ENCODE data around the gene MRTFA. TPM values are rescaled to one million over a fixed set of nuclear protein-coding genes. Genes with fewer than 3 reads are reported as not detected.

Gene MRTFA
- total RNA-seq, 1 donor from 2014 or later = 24.9 TPM

DNA sequence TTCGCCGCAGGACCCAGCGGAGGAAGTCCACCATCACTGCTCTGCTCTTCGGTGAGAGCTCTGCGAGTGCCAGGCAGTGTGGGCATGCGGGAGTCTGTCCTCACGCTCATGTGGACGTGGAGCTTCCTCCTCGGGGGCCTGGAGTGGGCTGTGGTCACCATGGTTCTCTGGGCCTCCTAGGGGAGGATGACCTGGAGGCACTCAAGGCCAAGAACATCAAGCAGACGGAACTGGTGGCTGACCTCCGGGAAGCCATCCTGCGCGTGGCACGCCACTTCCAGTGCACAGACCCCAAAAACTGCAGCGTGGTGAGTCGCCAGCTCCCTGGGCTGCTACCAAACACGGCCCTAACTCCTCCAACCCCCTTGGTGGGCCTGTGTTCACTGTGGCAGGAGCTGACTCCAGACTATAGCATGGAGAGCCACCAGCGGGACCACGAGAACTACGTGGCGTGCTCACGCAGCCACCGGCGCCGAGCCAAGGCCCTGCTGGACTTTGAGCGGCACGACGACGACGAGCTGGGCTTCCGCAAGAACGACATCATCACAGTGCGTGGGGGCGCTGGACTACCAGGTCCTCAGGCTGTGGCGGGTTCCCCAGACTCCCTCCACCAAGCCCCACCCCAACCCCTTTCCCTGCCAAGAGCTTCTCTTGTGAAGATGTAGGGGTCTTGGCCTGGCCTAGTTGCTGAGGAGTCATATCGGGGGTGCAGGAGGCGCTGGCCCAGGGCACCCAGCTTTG is 229.3 kb downstream of the MRTFA start:
- FAIRE-seq (no peak), DNase-seq (ENCODE audit: low spot score in 2 of 2) (no peak)

DNA sequence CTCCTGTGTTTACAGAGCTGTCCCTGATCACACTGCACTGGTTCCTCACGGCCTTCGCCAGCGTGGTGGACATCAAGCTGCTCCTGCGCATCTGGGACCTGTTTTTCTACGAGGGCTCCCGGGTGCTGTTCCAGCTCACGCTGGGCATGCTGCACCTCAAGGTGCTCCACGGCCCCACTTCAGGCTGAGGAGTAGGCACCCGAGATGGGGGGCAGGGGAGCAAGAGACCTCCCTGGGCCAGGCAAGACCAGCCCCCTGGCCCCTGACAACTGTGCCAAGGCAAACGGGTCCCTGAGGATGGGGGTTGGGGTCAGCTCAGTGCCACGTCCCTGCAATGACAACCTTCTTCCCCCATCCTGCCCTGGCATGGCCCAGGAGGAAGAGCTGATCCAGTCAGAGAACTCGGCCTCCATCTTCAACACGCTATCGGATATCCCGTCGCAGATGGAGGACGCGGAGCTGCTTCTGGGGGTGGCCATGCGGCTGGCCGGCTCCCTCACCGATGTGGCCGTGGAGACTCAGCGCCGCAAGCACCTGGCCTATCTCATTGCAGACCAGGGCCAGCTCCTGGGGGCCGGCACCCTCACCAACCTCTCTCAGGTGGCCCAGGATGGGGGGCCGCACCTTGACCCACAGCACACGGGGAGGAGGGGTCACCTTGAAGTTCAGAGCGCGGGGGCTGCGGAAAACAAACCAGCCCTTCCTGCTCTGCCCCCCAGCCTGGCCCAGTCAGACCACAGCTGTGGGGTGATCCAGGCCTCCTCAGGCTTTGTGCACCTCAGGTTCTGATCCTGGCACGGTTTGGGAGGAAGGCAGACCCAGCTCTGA is 230.2 kb downstream of the MRTFA start:
- FAIRE-seq (no peak), DNase-seq (ENCODE audit: low spot score in 2 of 2) (no peak)

DNA sequence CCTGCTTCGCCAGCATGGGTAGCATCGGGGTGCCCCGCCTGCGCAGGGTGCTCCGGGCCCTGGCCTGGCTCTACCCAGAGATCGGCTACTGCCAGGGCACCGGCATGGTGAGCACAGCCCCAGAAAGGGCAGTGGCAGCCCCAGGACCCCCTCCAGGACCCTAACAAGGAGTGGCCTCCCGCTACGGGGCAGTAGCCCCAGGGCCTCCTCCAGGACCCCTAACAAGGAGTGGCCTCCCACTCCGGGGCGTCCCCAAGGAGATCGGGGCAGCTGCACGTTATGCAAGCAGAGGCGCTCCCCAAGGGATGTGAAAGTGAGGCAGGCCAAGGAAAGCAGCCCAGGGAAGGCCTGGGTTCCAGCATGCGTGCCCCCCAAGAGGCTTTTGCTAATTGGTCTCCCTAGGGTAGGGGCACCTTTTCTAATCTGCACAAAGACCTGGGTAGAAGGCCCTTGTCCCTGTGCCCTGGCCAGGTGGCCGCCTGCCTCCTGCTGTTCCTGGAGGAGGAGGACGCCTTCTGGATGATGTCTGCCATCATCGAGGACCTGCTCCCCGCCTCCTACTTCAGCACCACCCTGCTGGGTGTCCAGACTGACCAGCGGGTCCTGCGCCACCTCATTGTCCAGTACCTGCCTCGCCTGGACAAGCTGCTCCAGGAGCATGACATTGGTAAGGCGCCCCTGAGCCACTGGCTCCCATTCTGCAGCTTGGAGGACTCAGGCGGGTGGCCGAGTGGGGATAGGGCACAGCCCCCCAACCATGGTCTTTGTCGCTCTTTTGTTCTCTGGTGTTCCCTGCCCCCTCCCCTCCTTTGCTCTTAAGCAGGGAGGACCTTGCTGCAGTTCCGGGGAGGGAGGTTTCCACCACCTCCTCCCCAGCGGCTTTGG is 231.1 kb downstream of the MRTFA start:
- no peak for DNase-seq (ENCODE audit: low spot score in 2 of 2)
- FAIRE-seq = no peak

DNA sequence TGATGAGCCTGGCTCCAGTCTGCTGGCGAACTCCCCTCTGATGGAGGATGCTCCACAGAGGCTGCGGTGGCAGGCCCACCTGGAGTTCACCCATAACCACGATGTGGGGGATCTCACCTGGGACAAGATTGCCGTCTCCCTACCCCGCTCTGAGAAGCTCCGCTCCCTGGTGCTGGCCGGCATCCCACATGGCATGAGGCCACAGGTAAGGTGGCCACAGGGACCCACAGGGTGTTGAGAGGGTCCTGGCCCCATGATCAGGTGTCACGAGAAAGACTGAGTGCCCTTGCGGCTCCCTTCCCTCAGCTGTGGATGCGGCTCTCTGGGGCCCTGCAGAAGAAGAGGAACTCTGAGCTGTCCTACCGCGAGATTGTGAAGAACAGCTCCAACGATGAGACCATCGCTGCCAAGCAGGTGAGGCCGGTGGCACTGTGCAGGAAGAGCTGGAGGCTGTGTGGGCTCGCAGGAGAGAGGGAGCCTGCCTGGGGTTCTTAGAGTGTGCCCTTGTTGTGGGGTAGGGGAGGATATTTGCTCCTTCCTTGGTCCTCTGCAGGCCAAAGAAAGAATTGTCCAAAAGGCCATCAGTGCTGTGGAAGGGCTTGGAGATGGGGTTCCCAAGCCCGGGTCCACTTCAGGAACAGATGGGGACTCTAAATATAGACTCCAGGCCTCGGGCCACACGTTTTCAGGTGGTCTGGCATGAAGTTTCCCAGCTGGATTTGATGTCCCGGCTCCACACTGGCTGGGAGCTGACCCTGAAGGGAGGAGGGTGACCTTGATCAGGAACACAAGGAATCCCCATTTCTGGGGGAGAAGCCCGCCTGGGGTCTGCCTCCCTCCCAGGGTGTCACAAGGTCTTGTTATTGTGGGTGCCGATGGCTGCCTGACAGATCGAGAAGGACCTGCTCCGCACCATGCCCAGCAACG is 232.0 kb downstream of the MRTFA start:
- no peak for DNase-seq (ENCODE audit: low spot score in 2 of 2)
- FAIRE-seq = no peak

DNA sequence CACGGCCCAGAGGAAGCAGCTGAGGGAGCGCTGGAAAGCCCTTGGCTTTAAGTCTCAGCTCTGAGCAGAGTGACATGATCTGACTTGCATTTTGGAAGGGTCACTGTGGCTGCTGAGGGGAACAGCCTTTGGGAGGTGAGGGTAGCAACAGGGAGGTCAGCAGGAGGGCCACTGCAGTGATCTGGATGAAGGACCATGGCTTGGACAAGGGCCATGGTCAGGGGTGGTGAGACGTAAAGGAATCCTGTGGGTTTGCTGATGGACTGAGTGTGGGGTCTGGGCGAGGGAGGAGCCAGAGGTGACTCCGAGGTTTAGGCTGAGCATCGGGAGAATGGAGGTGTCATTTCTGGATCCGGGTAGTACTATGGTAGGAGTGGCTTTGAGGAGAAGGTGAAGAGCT is 232.9 kb downstream of the MRTFA start:
- DNase-seq (ENCODE audit: low spot score in 2 of 2) = no peak
- FAIRE-seq = no peak

DNA sequence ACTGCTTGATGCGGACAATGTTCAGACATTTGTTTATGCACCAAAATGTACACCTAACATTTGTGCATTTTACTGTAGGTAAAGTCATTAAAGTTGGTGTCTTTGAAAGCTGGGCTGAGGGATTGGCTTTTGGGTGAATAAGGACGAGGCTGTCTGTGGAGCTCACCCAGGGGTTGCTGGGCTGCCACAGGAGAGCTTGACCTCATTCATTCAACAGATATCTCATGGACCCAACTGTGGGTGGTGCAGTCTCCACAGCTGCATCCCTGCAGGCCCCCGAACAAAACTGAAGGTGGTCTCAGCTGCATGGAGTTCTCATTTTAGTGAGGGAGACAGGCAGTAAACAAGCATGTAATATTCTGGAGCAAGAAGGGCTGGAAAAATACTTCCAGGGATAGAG is 233.4 kb downstream of the MRTFA start:
- no peak for DNase-seq (ENCODE audit: low spot score in 2 of 2)
- no peak for FAIRE-seq

DNA sequence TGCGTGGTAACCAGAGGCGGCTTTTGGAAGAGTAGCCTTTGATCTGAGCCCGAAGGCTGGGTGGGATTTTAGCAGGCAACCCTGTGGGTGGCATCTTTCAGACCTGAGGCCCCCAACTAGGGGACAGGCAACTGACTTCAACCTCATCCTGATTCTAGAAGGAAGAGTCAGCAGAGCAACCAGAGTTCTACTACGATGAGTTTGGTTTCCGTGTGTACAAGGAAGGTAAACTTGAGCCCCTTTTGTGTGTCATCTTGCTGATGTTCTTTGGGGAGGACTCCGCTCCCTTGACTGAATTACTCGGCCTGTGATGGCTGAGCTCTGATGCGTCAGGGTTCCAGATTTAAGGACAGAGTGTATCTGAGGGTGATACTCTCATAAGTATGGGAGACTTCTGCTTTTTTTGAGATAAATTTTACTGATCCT is 234.5 kb downstream of the MRTFA start:
- DNase-seq (ENCODE audit: low spot score in 2 of 2) (no peak), FAIRE-seq (no peak)

DNA sequence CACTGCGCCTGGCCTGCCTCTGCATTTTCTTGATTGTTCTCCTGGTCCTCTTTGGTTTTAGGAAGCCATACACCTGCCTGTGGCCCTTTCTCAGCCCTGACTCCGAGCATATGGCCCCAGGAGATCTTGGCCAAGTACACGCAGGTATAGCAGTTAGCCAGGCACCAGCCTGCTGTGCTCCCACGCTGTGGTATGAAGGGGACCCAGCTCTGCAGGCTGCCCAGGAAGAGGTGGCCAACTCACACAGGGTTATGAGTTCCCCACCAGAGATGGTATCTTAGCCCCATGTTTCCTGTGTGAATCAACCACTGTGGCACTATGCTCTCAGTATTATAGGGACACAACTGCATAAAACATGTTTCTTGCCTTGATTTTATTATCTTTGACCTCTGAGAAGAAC is 235.0 kb downstream of the MRTFA start:
- no peak for FAIRE-seq

DNA sequence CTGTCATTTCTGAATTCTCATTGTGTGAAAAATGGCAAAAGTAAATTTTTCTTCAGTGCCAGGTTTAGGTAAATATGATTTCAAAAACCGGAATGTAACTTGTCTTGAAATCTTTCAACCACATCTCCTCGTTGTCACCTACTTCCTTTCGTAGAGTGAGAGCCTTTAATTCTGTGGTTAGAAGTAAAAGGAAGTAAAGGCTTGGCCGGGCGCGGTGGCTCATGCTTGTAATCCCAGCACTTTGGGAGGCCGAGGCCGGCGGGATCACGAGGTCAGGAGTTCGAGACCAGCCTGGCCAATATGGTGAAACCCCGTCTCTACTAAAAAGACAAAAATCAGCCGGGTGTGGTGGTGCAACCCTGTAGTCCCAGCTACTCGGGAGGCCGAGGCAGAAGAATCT is 236.4 kb downstream of the MRTFA start:
- no peak for FAIRE-seq
- DNase-seq (ENCODE audit: low spot score in 2 of 2) = no peak

More for the DNA sequence above, 235.0 kb downstream of the MRTFA start:
- no peak for DNase-seq (ENCODE audit: low spot score in 2 of 2)

DNA sequence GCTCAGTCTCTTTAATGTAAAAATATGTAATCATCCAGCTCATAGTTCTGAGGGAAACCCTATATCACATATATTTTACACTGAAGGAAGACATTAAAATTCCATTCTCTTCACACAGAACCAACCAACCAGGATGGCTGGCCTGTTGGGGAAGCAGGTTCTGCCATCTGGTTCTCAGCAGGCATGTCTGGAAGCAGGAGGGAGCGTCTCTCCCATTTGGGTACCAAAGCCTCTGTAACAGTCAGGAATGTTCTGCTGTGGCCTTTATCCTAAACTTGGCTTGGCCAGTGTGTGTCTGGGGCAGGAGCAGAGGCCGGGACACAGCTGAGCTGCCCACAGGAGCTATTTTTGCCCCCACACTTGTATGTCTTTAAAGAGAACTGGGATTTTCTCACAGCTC is 236.9 kb downstream of the MRTFA start:
- DNase-seq (ENCODE audit: low spot score in 2 of 2) = no peak
- no peak for FAIRE-seq

DNA sequence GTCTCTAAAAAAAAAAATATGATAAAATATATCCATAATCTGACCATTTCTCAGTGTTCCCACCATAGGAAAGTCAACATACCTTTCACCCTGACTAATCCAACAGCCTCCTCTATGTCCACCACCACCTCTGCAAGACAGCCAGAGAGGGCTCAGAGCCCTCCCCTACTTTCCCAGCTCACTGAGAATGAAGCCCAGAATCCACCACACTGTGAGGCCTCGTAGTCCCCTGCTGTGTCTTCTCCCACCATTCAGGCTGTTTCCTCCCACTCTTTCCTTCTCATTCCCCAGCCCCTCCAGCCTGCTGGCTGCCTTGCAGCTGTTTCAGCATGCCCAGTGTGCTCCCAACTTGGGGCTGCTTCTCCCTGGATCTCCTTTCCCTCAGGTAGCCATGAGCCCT is 239.1 kb downstream of the MRTFA start:
- no peak for DNase-seq (ENCODE audit: low spot score in 2 of 2)

DNA sequence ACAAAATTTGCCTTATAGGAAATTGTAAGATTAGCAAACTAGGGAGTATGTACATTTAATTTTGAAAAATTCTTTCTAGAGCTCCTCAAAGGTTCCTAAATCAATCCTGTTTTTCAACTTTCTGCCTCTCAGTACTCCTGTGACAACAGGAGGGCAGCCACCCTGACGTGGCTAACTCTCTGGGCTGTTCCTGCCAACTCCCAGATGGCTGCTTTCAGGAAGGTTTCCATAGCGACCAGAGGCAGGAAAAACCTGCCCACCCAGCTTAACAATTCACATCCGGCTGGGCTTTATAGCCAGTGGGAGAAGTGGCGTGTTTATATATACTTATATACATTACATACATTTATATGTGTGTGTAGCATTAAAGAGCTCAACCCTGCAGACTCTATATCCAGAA is 239.6 kb downstream of the MRTFA start:
- DNase-seq (ENCODE audit: low spot score in 2 of 2) = no peak
- no peak for FAIRE-seq

More for the DNA sequence above, 239.1 kb downstream of the MRTFA start:
- FAIRE-seq = no peak

DNA sequence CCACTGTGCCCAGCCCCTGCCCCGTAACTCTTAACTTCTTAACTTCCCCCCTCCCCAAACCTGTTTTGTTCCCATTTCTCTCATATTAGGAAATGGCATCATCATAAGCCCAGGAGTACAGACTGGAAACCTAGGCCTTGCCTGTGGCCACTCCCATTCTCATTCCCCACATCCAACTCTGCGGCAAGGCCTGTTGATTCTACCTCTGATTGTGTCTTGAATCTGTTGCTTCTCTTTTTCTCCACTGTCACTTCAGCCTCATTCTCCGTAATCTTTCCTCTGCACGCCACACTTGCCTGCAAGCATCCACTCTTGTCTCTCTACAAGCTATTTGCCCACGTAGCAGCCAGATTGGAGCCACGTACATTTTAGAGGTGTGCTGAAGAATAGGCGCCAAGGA is 240.9 kb downstream of the MRTFA start:
- DNase-seq (ENCODE audit: low spot score in 2 of 2) (no peak), FAIRE-seq (no peak)

DNA sequence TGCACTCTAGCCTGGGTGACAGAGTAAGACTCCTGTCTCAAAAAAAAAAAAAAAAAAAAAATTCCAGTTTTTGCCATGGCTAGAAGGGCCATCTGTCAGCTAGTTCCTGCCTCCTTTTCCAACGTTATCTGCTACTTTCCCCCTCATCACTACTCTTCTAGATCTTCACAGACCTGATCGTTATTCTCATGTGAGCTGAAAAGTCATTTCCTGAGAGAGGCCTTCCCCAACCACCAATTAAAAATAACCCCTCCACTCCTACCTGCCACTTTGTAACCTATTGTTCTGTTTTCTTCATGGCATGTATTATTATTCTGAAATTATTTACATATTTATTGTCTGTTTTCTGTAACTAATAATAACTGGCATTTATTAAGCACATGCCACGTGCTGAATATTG is 241.9 kb downstream of the MRTFA start:
- DNase-seq (ENCODE audit: low spot score in 2 of 2) (no peak), FAIRE-seq (no peak)

DNA sequence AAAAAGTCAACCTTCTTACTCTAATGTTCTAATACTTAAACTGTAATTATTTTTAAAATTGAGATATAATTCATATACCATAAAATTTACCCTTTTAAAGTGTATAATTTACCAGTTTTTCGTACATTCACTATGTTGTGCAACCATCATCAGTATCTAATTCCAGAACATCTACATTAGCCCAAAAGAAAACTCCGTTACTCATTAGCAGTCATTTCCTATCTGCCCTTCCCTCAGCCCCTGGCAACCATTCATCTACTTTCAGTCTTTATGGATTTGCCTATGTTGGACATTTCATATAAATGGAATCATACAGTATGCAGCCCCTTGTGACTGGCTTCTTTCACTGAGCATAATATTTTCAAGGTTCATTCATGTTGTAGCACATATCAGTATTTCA is 243.9 kb downstream of the MRTFA start:
- FAIRE-seq (no peak), DNase-seq (ENCODE audit: low spot score in 2 of 2) (no peak)

DNA sequence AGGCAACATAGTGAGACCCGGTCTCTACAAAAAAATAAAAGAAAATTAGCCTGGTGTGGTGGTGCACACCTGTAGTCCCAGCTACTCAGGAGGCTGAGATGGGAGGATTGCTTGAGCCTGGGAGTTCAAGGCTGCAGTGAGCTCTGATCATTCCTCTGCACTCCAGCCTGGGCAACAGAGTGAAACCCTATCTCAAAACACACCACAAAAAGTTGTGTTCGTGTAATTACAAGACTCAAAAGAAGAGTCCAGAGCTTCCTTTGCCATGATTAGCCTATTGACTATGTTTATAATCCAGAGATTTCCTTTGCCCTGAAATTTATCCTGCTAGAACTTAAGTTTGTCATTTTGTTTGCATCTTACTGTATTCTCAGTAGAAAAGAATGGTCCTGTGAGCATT is 245.1 kb downstream of the MRTFA start:
- no peak for FAIRE-seq

DNA sequence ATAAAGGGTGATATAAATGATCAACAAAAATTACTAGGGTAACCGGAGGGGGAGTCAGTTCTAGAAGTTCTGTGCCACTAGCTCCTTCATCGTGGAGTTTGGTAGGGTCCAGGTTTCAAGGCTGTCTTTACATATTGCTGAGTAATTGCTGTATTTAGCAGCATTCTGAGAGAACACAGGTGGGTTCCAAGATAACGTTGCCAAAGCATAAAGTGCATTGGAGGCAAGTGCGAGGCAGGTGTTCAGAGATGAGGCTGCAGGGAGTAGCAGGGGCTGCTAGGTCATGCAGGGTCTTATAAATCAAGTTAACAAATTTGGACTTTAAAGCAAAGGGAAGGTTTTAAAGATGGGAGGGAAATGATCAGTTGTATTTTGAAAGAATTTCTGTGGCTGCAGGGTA is 248.3 kb downstream of the MRTFA start:
- DNase-seq (ENCODE audit: low spot score in 2 of 2) (no peak), FAIRE-seq (no peak)

More for the DNA sequence above, 245.1 kb downstream of the MRTFA start:
- no peak for DNase-seq (ENCODE audit: low spot score in 2 of 2)

DNA sequence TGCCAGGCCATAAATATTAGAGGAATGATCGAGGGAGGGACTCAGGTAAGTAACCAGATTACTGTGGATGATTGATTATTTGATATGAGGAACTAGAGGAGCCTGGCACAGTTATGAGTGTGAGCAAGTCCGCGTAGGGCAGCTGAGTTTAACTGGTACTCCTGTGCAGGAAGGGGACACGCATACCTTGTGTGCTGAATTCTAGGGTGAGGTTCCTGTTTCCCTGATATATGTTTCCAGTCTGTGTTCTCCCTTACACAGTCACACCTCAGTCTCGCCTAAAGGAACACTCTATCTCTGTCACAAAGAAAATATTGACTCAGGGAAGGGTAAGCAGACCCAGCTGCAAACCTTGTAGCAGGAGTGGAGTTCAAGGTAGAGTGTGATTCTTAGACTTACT is 248.8 kb downstream of the MRTFA start:
- DNase-seq (ENCODE audit: low spot score in 2 of 2) (no peak), FAIRE-seq (no peak)

DNA sequence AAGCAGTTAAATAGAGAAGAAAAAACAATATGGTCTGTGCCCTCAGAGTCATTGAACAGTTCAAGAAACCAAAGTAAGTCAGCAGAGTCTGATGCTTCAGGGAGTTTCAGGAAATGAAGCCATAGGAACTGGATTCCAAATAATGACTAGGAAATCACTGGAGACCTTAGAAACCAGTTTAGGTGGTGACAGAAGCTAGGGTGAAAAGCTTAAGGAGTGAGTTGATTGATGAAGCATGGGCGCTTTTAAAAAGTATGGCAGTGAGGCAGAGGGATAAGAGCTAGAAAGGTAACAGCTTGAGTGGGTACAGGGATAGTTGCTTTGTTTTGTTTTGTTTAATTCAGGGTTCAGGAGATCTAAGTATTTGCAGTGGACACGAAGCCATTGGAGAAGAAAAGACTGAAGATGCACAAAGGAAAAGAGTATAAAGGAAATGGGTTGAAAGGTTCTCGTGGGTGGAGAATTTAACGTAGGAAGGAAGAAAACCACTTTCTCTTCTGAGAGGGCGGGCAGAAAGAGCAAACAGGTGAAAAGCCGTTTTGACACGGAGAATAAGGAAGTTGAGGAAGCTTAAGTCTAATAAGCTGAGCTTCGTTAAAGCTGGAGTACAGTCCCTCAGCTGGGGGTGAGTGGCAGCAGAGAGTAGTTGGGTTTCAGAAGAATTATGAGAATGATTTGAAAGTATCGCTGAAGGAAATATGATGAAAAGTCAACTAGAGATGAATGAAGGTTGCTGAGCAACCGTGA is 251.3 kb downstream of the MRTFA start:
- DNase-seq (ENCODE audit: low spot score in 2 of 2) (no peak), FAIRE-seq (no peak)

All from frontal cortex (tissue), 4 donors.